ENCODE results near the gene SPEN. TPM values are rescaled to one million over a fixed set of nuclear protein-coding genes. Genes with fewer than 3 reads are reported as not detected.

The SPEN gene, protein sequence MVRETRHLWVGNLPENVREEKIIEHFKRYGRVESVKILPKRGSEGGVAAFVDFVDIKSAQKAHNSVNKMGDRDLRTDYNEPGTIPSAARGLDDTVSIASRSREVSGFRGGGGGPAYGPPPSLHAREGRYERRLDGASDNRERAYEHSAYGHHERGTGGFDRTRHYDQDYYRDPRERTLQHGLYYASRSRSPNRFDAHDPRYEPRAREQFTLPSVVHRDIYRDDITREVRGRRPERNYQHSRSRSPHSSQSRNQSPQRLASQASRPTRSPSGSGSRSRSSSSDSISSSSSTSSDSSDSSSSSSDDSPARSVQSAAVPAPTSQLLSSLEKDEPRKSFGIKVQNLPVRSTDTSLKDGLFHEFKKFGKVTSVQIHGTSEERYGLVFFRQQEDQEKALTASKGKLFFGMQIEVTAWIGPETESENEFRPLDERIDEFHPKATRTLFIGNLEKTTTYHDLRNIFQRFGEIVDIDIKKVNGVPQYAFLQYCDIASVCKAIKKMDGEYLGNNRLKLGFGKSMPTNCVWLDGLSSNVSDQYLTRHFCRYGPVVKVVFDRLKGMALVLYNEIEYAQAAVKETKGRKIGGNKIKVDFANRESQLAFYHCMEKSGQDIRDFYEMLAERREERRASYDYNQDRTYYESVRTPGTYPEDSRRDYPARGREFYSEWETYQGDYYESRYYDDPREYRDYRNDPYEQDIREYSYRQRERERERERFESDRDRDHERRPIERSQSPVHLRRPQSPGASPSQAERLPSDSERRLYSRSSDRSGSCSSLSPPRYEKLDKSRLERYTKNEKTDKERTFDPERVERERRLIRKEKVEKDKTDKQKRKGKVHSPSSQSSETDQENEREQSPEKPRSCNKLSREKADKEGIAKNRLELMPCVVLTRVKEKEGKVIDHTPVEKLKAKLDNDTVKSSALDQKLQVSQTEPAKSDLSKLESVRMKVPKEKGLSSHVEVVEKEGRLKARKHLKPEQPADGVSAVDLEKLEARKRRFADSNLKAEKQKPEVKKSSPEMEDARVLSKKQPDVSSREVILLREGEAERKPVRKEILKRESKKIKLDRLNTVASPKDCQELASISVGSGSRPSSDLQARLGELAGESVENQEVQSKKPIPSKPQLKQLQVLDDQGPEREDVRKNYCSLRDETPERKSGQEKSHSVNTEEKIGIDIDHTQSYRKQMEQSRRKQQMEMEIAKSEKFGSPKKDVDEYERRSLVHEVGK (N-terminal part only)
- total RNA-seq (92.4 TPM), polyA plus RNA-seq (1 to 10 TPM; 7.4 to 9.0 (median 7.9) TPM)

DNA sequence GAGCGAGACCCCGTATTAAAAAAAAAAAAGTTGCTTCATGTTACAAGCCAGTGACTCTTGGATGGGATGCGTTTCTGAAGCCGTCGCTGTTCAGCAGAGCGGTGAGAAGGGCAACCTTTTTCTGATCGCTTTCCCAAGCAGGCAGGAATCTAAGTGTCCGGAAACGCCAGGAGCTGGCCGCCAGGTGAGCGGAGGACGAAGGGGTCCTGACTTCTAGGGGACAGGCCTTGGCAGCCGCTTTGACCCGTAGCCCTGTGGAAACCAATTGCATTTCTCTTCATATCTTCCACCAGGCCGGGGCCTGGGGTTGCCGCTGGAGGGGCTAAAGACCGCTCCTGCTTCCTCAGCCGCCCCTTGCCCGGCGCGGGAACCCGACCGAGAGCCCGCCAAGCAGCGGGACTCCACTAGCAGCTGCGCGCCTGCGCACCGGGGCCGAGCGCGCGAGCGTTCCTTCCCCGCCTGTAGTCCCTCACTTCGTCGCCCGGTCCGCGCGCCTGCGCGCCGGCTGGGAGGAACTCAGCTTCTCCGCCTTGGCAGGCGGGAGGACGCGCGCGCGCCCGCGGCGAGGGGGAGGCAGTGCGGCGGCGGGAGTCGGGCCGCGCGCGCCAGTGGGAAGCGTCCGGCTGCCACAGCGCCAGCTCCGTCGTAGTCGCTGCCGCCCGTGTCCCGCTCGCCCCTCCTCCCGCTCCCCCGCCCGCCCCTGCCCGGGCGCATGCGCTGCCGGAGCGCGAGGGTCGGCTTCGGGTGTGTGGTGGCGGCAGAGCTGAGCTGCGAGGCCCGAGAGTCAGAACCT lies at the start of gene SPEN:
Gene SPEN (plus strand): TSS at position 608 of the 793 bp plus-strand sequence. CDS start 361 bp downstream, outside the sequence.
- Histone ChIP-seq H3K36me3 (ENCODE audit: control insufficient read depth, insufficient read depth, low read length) (no peaks in the 10 kb centered on the region), H3K27ac (ENCODE audit: insufficient read depth, low read length, poor library complexity, severe bottlenecking) (peak within 1 kb of the TSS; percentile 91), H3K4me1 (ENCODE audit: control insufficient read depth, insufficient read depth, low read length, poor library complexity, severe bottlenecking) (peaks cover 62% of the 10 kb centered on the region), H3K27me3 (ENCODE audit: control insufficient read depth, insufficient read depth, low read length) (no peaks in the 10 kb centered on the region), H3K9me3 (ENCODE audit: control insufficient read depth in 2 of 2, low read length in 2 of 2) (no peaks in the 10 kb centered on the region), H3K4me3 (ENCODE audit: low read depth, low read length) (peak within 1 kb of the TSS; percentile 99)
- peaks cover 27 to 70% (median 51%) of the 10 kb centered on the region in 4 donors for H3K4me1 Mint-ChIP-seq
- no peaks in the 10 kb centered on the region for H3K27me3 Mint-ChIP-seq
- ATAC-seq (ENCODE audit: low read depth in 2 of 2) (peak; percentile 84 to 85), DNase-seq (peak; percentile 97 to 98 (median 98))
- H3K36me3 Mint-ChIP-seq, result no peaks in the 10 kb centered on the region
- peak within 1 kb of the TSS; percentile 96 to 97 (median 97) for H3K27ac Mint-ChIP-seq
- peak within 1 kb of the TSS; percentile 98 to 99 (median 98) for H3K4me3 Mint-ChIP-seq
- peaks cover 0 to 2% (median 0%) of the 10 kb centered on the region in 7 donors for H3K9me3 Mint-ChIP-seq

DNA sequence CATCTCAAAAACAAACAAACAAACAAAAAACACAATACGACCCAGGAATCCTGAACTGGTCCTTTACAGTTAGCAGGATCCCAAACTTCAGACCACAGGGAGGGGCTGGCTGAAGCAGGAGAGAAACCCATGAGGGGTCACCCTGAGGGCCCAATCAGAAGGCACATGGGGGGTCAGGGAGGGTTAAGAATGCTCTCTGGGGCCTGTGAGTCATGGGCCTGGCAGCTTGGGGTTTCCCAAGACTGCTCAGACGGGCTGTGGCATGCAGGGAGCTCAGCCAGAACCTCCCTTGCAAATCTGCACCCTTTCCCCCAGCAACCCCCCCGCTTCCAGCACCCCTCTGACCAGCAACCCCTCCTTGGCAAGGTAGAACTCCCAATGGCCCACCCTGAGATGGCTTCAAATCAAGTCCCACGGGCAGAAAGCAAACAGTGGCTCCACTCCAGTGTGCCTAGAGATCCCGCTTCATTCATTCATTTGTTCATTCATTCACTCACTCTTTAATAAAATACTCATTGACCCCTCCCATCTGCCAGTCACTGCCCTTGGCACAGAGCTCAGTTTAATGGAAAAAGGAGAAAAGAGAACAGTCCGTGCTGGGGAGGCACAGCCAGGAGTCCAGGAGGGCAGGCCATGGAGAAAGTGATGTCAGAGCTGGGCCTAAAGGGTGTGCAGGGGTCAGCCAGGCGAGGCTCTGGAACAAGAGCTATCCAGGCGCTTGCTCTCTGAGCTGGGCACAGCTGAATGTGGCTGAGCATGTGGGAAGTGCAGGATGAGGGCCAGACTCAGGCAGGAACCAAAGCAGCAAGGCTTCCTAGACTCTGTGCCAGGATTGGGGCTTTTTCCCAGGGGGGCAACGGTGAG lies 48.3 kb upstream of the SPEN start:
- Histone ChIP-seq H3K27me3 (ENCODE audit: control insufficient read depth, insufficient read depth, low read length) (no peaks in the 10 kb centered on the region), H3K4me1 (ENCODE audit: control insufficient read depth, insufficient read depth, low read length, poor library complexity, severe bottlenecking) (no peaks in the 10 kb centered on the region), H3K9me3 (ENCODE audit: control insufficient read depth in 2 of 2, low read length in 2 of 2) (no peaks in the 10 kb centered on the region), H3K36me3 (ENCODE audit: control insufficient read depth, insufficient read depth, low read length) (no peaks in the 10 kb centered on the region), H3K4me3 (ENCODE audit: low read depth, low read length) (no peak overlapping the region), H3K27ac (ENCODE audit: insufficient read depth, low read length, poor library complexity, severe bottlenecking) (no peak overlapping the region)
- no peak for DNase-seq
- ATAC-seq (ENCODE audit: low read depth in 2 of 2), result peak in 1 of 2 donors; percentile 30
- H3K36me3 Mint-ChIP-seq, result no peaks in the 10 kb centered on the region
- no peak overlapping the region for H3K27ac Mint-ChIP-seq
- H3K4me3 Mint-ChIP-seq, result no peak overlapping the region
- no peaks in the 10 kb centered on the region for H3K4me1 Mint-ChIP-seq
- H3K27me3 Mint-ChIP-seq, result no peaks in the 10 kb centered on the region
- no peaks in the 10 kb centered on the region for H3K9me3 Mint-ChIP-seq

DNA sequence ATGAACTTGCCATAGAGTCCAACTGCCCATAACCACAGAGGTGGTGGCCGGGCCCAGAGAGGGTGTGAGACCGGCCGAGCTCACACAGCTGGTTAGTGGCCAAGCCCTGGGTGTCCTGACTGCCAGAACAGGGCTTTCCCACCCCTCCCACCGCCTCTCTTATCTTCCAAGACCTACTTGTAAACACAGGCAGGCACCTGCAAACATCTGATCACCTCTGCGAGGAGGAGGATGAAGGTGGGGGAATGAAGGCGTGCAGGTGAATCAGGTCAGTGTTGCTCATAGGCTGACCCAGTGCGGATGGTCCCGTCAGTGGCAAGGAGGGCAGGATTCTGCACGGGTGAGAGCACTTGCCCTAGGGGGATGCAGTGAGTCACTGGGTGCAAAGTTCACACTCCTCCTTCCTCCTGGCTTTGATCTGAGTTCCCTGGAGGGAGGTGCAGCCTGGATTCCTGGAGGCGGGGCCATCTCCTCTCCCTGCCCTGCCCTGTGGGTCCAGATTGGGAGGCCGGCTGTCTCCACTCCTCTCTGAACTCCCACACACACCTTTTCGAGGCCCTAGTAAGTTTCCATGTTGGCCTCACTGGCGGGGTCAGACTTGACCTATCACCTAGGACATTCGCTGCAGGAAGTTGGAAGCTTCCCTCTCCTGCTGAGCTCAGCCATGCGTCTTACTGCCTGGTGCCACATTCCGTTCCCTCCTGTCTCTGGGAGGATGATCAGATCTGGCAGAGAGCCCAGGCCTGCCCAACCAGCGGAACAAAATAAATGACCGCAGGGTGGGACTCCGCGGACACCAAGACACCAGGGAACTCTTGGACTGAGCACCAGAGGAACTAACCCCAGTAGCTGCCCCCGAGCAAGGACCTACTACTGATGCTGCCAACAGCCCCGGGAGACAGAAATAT lies 47.3 kb upstream of the SPEN start:
- ATAC-seq (ENCODE audit: low read depth in 2 of 2) (no peak), DNase-seq (no peak)
- no peak overlapping the region for H3K4me3 Mint-ChIP-seq
- Histone ChIP-seq H3K27ac (ENCODE audit: insufficient read depth, low read length, poor library complexity, severe bottlenecking) (no peak overlapping the region), H3K27me3 (ENCODE audit: control insufficient read depth, insufficient read depth, low read length) (no peaks in the 10 kb centered on the region), H3K9me3 (ENCODE audit: control insufficient read depth in 2 of 2, low read length in 2 of 2) (no peaks in the 10 kb centered on the region), H3K4me1 (ENCODE audit: control insufficient read depth, insufficient read depth, low read length, poor library complexity, severe bottlenecking) (no peaks in the 10 kb centered on the region), H3K36me3 (ENCODE audit: control insufficient read depth, insufficient read depth, low read length) (no peaks in the 10 kb centered on the region), H3K4me3 (ENCODE audit: low read depth, low read length) (no peak overlapping the region)
- H3K4me1 Mint-ChIP-seq, result no peaks in the 10 kb centered on the region
- no peaks in the 10 kb centered on the region for H3K27me3 Mint-ChIP-seq
- no peak overlapping the region for H3K27ac Mint-ChIP-seq
- no peaks in the 10 kb centered on the region for H3K9me3 Mint-ChIP-seq
- H3K36me3 Mint-ChIP-seq, result no peaks in the 10 kb centered on the region

- ATAC-seq (ENCODE audit: low read depth in 2 of 2), result no peak
- no peak overlapping the region for H3K27ac ChIP-seq (ENCODE audit: insufficient read depth, low read length, poor library complexity, severe bottlenecking)
Measured at GRCh38 chr1:15802234-15802965, 45.1 kb upstream of the SPEN start.

GRCh38 chr1:15803380-15803779 lies 44.1 kb upstream of the SPEN start:
- no peaks in the 10 kb centered on the region for H3K9me3 Mint-ChIP-seq
- no peaks in the 10 kb centered on the region for H3K27me3 Mint-ChIP-seq
- H3K27ac ChIP-seq (ENCODE audit: insufficient read depth, low read length, poor library complexity, severe bottlenecking), result no peak overlapping the region
- no peaks in the 10 kb centered on the region for H3K36me3 Mint-ChIP-seq
- H3K27ac Mint-ChIP-seq, result no peak overlapping the region
- DNase-seq (peak in 2 of 3 donors; percentile 24 to 42), ATAC-seq (ENCODE audit: low read depth in 2 of 2) (no peak)
- no peaks in the 10 kb centered on the region for H3K9me3 ChIP-seq (ENCODE audit: control insufficient read depth in 2 of 2, low read length in 2 of 2)
- H3K4me1 ChIP-seq (ENCODE audit: control insufficient read depth, insufficient read depth, low read length, poor library complexity, severe bottlenecking), result no peaks in the 10 kb centered on the region
- H3K4me1 Mint-ChIP-seq, result no peaks in the 10 kb centered on the region
- H3K4me3 Mint-ChIP-seq, result no peak overlapping the region
- no peak overlapping the region for H3K4me3 ChIP-seq (ENCODE audit: low read depth, low read length)
- no peaks in the 10 kb centered on the region for H3K36me3 ChIP-seq (ENCODE audit: control insufficient read depth, insufficient read depth, low read length)
- no peaks in the 10 kb centered on the region for H3K27me3 ChIP-seq (ENCODE audit: control insufficient read depth, insufficient read depth, low read length)

More at GRCh38 chr1:15802234-15802965, 45.1 kb upstream of the SPEN start:
- no peak overlapping the region for H3K4me3 Mint-ChIP-seq
- H3K4me3 ChIP-seq (ENCODE audit: low read depth, low read length), result no peak overlapping the region
- no peak for DNase-seq
- no peaks in the 10 kb centered on the region for H3K36me3 ChIP-seq (ENCODE audit: control insufficient read depth, insufficient read depth, low read length)
- H3K27ac Mint-ChIP-seq, result no peak overlapping the region
- H3K36me3 Mint-ChIP-seq, result no peaks in the 10 kb centered on the region
- no peaks in the 10 kb centered on the region for H3K4me1 Mint-ChIP-seq
- H3K9me3 ChIP-seq (ENCODE audit: control insufficient read depth in 2 of 2, low read length in 2 of 2), result no peaks in the 10 kb centered on the region
- H3K9me3 Mint-ChIP-seq, result no peaks in the 10 kb centered on the region
- no peaks in the 10 kb centered on the region for H3K27me3 ChIP-seq (ENCODE audit: control insufficient read depth, insufficient read depth, low read length)
- H3K4me1 ChIP-seq (ENCODE audit: control insufficient read depth, insufficient read depth, low read length, poor library complexity, severe bottlenecking), result no peaks in the 10 kb centered on the region
- H3K27me3 Mint-ChIP-seq, result no peaks in the 10 kb centered on the region

GRCh38 chr1:15804060-15804459 lies 43.4 kb upstream of the SPEN start:
- no peaks in the 10 kb centered on the region for H3K9me3 ChIP-seq (ENCODE audit: control insufficient read depth in 2 of 2, low read length in 2 of 2)
- H3K4me3 ChIP-seq (ENCODE audit: low read depth, low read length), result no peak overlapping the region
- H3K27ac ChIP-seq (ENCODE audit: insufficient read depth, low read length, poor library complexity, severe bottlenecking), result no peak overlapping the region
- ATAC-seq (ENCODE audit: low read depth in 2 of 2), result no peak
- H3K4me1 Mint-ChIP-seq, result no peaks in the 10 kb centered on the region
- H3K27me3 Mint-ChIP-seq, result no peaks in the 10 kb centered on the region
- no peaks in the 10 kb centered on the region for H3K36me3 ChIP-seq (ENCODE audit: control insufficient read depth, insufficient read depth, low read length)
- H3K9me3 Mint-ChIP-seq, result no peaks in the 10 kb centered on the region
- no peaks in the 10 kb centered on the region for H3K4me1 ChIP-seq (ENCODE audit: control insufficient read depth, insufficient read depth, low read length, poor library complexity, severe bottlenecking)
- no peak overlapping the region for H3K4me3 Mint-ChIP-seq
- no peak overlapping the region for H3K27ac Mint-ChIP-seq
- no peaks in the 10 kb centered on the region for H3K27me3 ChIP-seq (ENCODE audit: control insufficient read depth, insufficient read depth, low read length)
- no peaks in the 10 kb centered on the region for H3K36me3 Mint-ChIP-seq
- no peak for DNase-seq
